Measurements from ENCODE around the gene AHI1. TPM values are rescaled to one million over a fixed set of nuclear protein-coding genes. Genes with fewer than 3 reads are reported as not detected.

The AHI1 gene
- total RNA-seq, 3 donors from 2014 or later (not counting 1 experiment from before 2014, with no cell fraction given): 24.0 to 40.3 (median 32.4) TPM

- no peak for ATAC-seq
- no peaks in the 10 kb centered on the region for H3K9me3 ChIP-seq (ENCODE audit: control insufficient read depth, insufficient read depth, low read length)
- TF ChIP-seq CTCF (IDR thresholded peaks at IDR 0.05): no peak
- Mint-ChIP-seq H3K27ac (no peak overlapping the region), H3K9me3 (no peaks in the 10 kb centered on the region), H3K36me3 (no peaks in the 10 kb centered on the region), H3K4me3 (no peak overlapping the region), H3K4me1 (no peaks in the 10 kb centered on the region), H3K27me3 (ENCODE audit: low read depth in 2 of 2) (peaks cover 0 to 13% of the 10 kb centered on the region in 2 donors)
- H3K4me3 ChIP-seq (ENCODE audit: low read length): no peak overlapping the region
- H3K27me3 ChIP-seq (ENCODE audit: control insufficient read depth, insufficient read depth, low read length): no peaks in the 10 kb centered on the region
- intact Hi-C loops (cut with micrococcal nuclease): loop anchor here (2.0 kb wide), 1 partner anchor 110 kb away; no protein-coding TSS in a partner anchor
- WGBS (ENCODE audit: insufficient coverage): 86% methylated on average over 4 of the region's 4 CpGs
- H3K4me1 ChIP-seq (ENCODE audit: control insufficient read depth, insufficient read depth, low read length): no peaks in the 10 kb centered on the region
- H3K36me3 ChIP-seq (ENCODE audit: control insufficient read depth, insufficient read depth, low read length): no peaks in the 10 kb centered on the region
- DNase-seq: no peak
- no peak overlapping the region for H3K27ac ChIP-seq (ENCODE audit: low read length)
Observed at GRCh38 chr6:135256866-135257265, 240.7 kb downstream of the AHI1 start.

GRCh38 chr6:135254471-135254870, 243.1 kb downstream of the AHI1 start:
- no peak for TF ChIP-seq CTCF (IDR thresholded peaks at IDR 0.05)
- H3K4me3 ChIP-seq (ENCODE audit: low read length): no peak overlapping the region
- Mint-ChIP-seq H3K4me1 (no peaks in the 10 kb centered on the region), H3K4me3 (no peak overlapping the region), H3K27me3 (ENCODE audit: low read depth in 2 of 2) (peaks cover 0 to 8% of the 10 kb centered on the region in 2 donors), H3K36me3 (no peaks in the 10 kb centered on the region), H3K9me3 (no peaks in the 10 kb centered on the region), H3K27ac (no peak overlapping the region)
- no peak overlapping the region for H3K27ac ChIP-seq (ENCODE audit: low read length)
- DNase-seq (no peak), ATAC-seq (no peak)
- 88% methylated on average over 1 of the region's 1 CpG for WGBS (ENCODE audit: insufficient coverage)
- no peaks in the 10 kb centered on the region for H3K9me3 ChIP-seq (ENCODE audit: control insufficient read depth, insufficient read depth, low read length)
- no peaks in the 10 kb centered on the region for H3K36me3 ChIP-seq (ENCODE audit: control insufficient read depth, insufficient read depth, low read length)
- intact Hi-C loops (cut with micrococcal nuclease): no loop called here
- no peaks in the 10 kb centered on the region for H3K4me1 ChIP-seq (ENCODE audit: control insufficient read depth, insufficient read depth, low read length)
- H3K27me3 ChIP-seq (ENCODE audit: control insufficient read depth, insufficient read depth, low read length): no peaks in the 10 kb centered on the region

GRCh38 chr6:135251498-135252441, 245.8 kb downstream of the AHI1 start:
- no peaks in the 10 kb centered on the region for H3K27me3 ChIP-seq (ENCODE audit: control insufficient read depth, insufficient read depth, low read length)
- H3K36me3 ChIP-seq (ENCODE audit: control insufficient read depth, insufficient read depth, low read length): no peaks in the 10 kb centered on the region
- no peaks in the 10 kb centered on the region for H3K4me1 ChIP-seq (ENCODE audit: control insufficient read depth, insufficient read depth, low read length)
- Mint-ChIP-seq H3K9me3 (no peaks in the 10 kb centered on the region), H3K4me1 (no peaks in the 10 kb centered on the region), H3K27me3 (ENCODE audit: low read depth in 2 of 2) (peaks cover 0 to 7% of the 10 kb centered on the region in 2 donors), H3K36me3 (no peaks in the 10 kb centered on the region), H3K27ac (no peak overlapping the region), H3K4me3 (no peak overlapping the region)
- no peak overlapping the region for H3K27ac ChIP-seq (ENCODE audit: low read length)
- no peak for ATAC-seq
- no peak for DNase-seq
- H3K4me3 ChIP-seq (ENCODE audit: low read length): no peak overlapping the region
- 84% methylated on average over 13 of the region's 13 CpGs for WGBS (ENCODE audit: insufficient coverage)
- no peak for TF ChIP-seq CTCF (IDR thresholded peaks at IDR 0.05)
- intact Hi-C loops (cut with micrococcal nuclease): no loop called here
- H3K9me3 ChIP-seq (ENCODE audit: control insufficient read depth, insufficient read depth, low read length): no peaks in the 10 kb centered on the region
